Testis (tissue), 2 donors: ENCODE data around the gene NFIL3.

ENCODE experiments used
- POLR2A ChIP-seq: fragments of 450-650 bp; IDR thresholded peaks from one replicate; pipeline ENCODE4 v1.6.1; 2017; ENCODE audit warnings: antibody characterized with exemption, mild to moderate bottlenecking, moderate library complexity
- TF ChIP-seq, protein P1 (sequence below), 3 experiments: fragments of 450-650 bp in 2 of 3; fragments of 200-600 bp in 1 of 3; sonication (generic) in 1 of 3; IDR thresholded peaks; one replicate each; pipeline ENCODE4 v1.5.1; 2016 to 2019; ENCODE audit warnings: antibody characterized with exemption in 3 of 3, mild to moderate bottlenecking in 2 of 3, moderate library complexity in 1 of 3

DNA sequence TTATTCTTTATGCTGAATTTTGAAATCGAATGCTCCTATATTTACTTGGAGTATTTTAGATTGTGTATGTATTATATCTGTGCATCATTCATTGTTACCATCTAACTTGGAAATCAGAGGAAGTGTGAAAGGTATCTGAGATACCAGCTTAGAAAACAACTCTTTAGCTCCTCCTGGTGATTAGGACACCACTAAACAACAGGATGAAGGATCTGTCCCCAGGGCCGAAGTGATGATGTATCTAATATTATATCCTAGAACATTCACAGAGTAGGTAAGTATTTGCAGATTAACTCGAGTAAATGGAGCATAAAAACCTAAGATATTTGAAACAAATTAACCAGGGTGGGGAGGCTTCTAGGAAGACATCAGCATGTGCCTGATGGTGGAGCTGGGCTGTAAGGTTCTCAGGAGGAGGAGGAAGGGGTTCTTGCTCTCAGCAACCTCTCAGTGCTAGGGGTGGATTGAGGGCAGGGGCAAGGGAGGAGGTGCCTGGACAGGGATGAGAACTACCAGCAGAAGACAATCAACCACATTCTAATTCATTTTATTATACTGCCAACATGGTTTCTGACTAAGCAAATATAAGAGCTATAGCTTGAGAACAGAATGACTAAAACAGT, 2.6 kb upstream of the NFIL3 start:
- TF ChIP-seq, protein P1, sequence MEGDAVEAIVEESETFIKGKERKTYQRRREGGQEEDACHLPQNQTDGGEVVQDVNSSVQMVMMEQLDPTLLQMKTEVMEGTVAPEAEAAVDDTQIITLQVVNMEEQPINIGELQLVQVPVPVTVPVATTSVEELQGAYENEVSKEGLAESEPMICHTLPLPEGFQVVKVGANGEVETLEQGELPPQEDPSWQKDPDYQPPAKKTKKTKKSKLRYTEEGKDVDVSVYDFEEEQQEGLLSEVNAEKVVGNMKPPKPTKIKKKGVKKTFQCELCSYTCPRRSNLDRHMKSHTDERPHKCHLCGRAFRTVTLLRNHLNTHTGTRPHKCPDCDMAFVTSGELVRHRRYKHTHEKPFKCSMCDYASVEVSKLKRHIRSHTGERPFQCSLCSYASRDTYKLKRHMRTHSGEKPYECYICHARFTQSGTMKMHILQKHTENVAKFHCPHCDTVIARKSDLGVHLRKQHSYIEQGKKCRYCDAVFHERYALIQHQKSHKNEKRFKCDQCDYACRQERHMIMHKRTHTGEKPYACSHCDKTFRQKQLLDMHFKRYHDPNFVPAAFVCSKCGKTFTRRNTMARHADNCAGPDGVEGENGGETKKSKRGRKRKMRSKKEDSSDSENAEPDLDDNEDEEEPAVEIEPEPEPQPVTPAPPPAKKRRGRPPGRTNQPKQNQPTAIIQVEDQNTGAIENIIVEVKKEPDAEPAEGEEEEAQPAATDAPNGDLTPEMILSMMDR (IDR thresholded peaks at IDR 0.05), result peak; percentile 24 to 38 (median 27)
- no peak for TF ChIP-seq POLR2A
